ENCODE measurements around the gene OPCML.

DNA sequence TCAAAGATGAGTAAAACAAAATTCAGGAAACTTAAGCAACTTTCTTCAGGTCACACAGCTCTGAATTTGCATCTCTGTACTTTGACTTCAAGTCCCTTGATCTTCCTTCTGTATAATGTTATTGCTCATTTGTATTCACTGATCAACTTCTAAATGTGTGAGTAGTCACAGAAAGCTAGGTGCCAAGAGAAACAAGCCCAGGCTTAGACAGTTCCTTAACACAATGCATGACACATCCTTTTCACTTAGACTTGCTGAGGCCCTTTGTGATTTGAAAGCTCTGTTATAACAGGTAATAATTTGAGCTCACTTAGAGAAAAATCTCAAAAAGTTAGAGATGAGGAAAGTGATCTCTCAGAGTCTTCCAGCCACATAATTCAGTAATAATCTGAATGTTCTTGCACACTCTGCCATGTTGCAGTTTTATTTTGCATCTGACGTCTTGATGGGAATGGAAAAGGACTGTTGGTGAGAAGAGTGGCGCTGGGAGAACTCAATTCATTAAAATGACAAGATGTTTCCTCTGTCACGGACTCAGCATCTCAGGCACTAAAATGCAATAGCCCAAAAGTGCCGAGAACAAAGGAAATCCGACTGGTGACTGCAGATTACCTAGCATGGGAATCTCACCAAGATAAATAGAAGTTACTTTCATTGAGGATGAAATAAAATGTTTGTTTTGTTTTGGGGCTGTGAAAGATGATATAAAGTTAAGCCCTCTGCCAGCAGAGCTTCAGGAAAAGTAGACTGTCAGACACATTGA lies 665.3 kb downstream of the OPCML start:
- TF ChIP-seq CTCF (IDR thresholded peaks at IDR 0.05), result no peak
- TF ChIP-seq EZH2 (IDR thresholded peaks at IDR 0.05; ENCODE audit: borderline replicate concordance, insufficient read depth, low read depth, low read length, poor library complexity, severe bottlenecking), result no peak
